HTERT RPE-1 (cell line): ENCODE measurements around the gene MIA3.
"Not testable (repeated sequence)": the region's sequence is repeated elsewhere in the genome, so short reads cannot be mapped to it uniquely, and the experiment has no call there.

Experiments used
- in situ Hi-C: fragments of 300-500 bp; cut with MboI; formaldehyde crosslinking; loops from 4 replicates; pipeline ENCODE4 v1.14.3; 2020; ENCODE audit warnings: low sequenced_read_pairs

Gene MIA3

GRCh38 chr1:222618001-222618879 is at the start of gene MIA3:
MIA3 (plus strand) TSS chr1:222618097; CDS start chr1:222618111, 14 bp downstream.
- in situ Hi-C loops = no loop called here

- in situ Hi-C loops = no loop called here
Measured at GRCh38 chr1:222570837-222571236, 47.1 kb upstream of the MIA3 start.

- in situ Hi-C loops = no loop called here
Measured at GRCh38 chr1:222579316-222579715, 38.6 kb upstream of the MIA3 start.

- in situ Hi-C loops = no loop called here
Measured at GRCh38 chr1:222582099-222582774, 35.7 kb upstream of the MIA3 start.

- in situ Hi-C loops = no loop called here
Measured at GRCh38 chr1:222583079-222583478, 34.8 kb upstream of the MIA3 start.

- in situ Hi-C loops = no loop called here
Measured at GRCh38 chr1:222586842-222587241, 31.1 kb upstream of the MIA3 start.

GRCh38 chr1:222588135-222588534 is 29.8 kb upstream of the MIA3 start:
- in situ Hi-C loops = no loop called here

GRCh38 chr1:222589462-222590302 is 28.2 kb upstream of the MIA3 start, which contains the start of gene TAF1A:
TAF1A (minus strand) TSS chr1:222589933.
- in situ Hi-C loops = no loop called here

- in situ Hi-C loops = no loop called here
Measured at GRCh38 chr1:222592171-222592570, 25.7 kb upstream of the MIA3 start.

GRCh38 chr1:222594789-222595188 is 23.1 kb upstream of the MIA3 start:
- in situ Hi-C loops = no loop called here

- in situ Hi-C loops = no loop called here
Measured at GRCh38 chr1:222596696-222597095, 21.2 kb upstream of the MIA3 start.

- in situ Hi-C loops = no loop called here
Measured at GRCh38 chr1:222600281-222600680, 17.6 kb upstream of the MIA3 start.

GRCh38 chr1:222601257-222601656 is 16.6 kb upstream of the MIA3 start:
- in situ Hi-C loops = no loop called here

- in situ Hi-C loops = no loop called here
Measured at GRCh38 chr1:222606757-222607156, 11.1 kb upstream of the MIA3 start.

GRCh38 chr1:222609111-222609510 is 8.8 kb upstream of the MIA3 start:
- in situ Hi-C loops = not testable (repeated sequence)

- in situ Hi-C loops = no loop called here
Measured at GRCh38 chr1:222610728-222611127, 7.2 kb upstream of the MIA3 start.

GRCh38 chr1:222613627-222614026 is 4.3 kb upstream of the MIA3 start:
- in situ Hi-C loops = no loop called here

- in situ Hi-C loops = no loop called here
Measured at GRCh38 chr1:222616525-222616924, 1.4 kb upstream of the MIA3 start.

GRCh38 chr1:222617367-222617951 is 438 bp upstream of the MIA3 start:
- in situ Hi-C loops = no loop called here

GRCh38 chr1:222618880-222619596 is 1.1 kb downstream of the MIA3 start:
- in situ Hi-C loops = no loop called here
